ENCODE results near the gene BSCL2. TPM values are rescaled to one million over a fixed set of nuclear protein-coding genes. Genes with fewer than 3 reads are reported as not detected.
A peak's percentile ranks its signal among the peaks of the same experiment; 100 is the strongest.
"Not testable (repeated sequence)": the region's sequence is repeated elsewhere in the genome, so short reads cannot be mapped to it uniquely, and the experiment has no call there.

The BSCL2 gene
- total and polyA plus RNA-seq, 4 donors: 147 to 261 (median 201) TPM

GRCh38 chr11:62678433-62678769 lies 28.8 kb downstream of the BSCL2 start:
- WGBS (ENCODE audit: insufficient coverage): 17% methylated on average over 3 of the region's 16 CpGs
- Histone ChIP-seq H3K27ac (ENCODE audit: low read depth, low read length) (peak overlapping the region; percentile 93), H3K36me3 (ENCODE audit: control insufficient read depth, insufficient read depth, low read length) (peaks cover 27% of the 10 kb centered on the region), H3K9me3 (ENCODE audit: control insufficient read depth, insufficient read depth, low read length) (no peaks in the 10 kb centered on the region), H3K27me3 (ENCODE audit: control insufficient read depth, insufficient read depth, low read length) (no peaks in the 10 kb centered on the region), H3K4me1 (ENCODE audit: control insufficient read depth, insufficient read depth, low read length) (peaks cover 20% of the 10 kb centered on the region), H3K4me3 (ENCODE audit: low read depth, low read length) (peak overlapping the region; percentile 99)
- DNase-seq (ENCODE audit: low read depth in 4 of 6, low spot score in 6 of 6): no peak

GRCh38 chr11:62677714-62678113 lies 29.5 kb downstream of the BSCL2 start:
- H3K27ac ChIP-seq (ENCODE audit: low read depth, low read length): no peak overlapping the region
- H3K4me3 ChIP-seq (ENCODE audit: low read depth, low read length): no peak overlapping the region
- no peaks in the 10 kb centered on the region for H3K27me3 ChIP-seq (ENCODE audit: control insufficient read depth, insufficient read depth, low read length)
- peaks cover 23% of the 10 kb centered on the region for H3K4me1 ChIP-seq (ENCODE audit: control insufficient read depth, insufficient read depth, low read length)
- 90% methylated on average over 9 of the region's 15 CpGs for WGBS (ENCODE audit: insufficient coverage)
- H3K36me3 ChIP-seq (ENCODE audit: control insufficient read depth, insufficient read depth, low read length): peaks cover 30% of the 10 kb centered on the region
- DNase-seq (ENCODE audit: low read depth in 4 of 6, low spot score in 6 of 6): no peak
- no peaks in the 10 kb centered on the region for H3K9me3 ChIP-seq (ENCODE audit: control insufficient read depth, insufficient read depth, low read length)

DNA sequence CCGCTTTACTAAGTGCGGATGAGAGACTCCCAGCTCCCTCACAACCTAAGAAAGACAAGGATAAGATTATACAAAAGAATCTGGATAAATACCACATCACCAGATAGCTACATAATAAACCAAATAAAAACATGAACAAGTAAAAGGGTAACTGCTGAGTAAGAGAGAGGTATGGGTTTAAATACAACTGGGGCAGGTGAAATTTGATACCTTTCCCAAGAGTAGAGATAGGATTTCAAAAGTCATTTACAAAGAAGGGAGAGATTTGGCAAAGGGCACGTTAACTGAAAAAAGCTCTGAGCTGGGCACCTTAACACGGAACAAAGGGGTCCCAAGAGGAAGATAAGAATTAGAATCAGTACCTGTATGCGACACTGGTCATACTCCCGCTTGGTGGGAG lies 30.1 kb downstream of the BSCL2 start:
- Histone ChIP-seq H3K36me3 (ENCODE audit: control insufficient read depth, insufficient read depth, low read length) (peaks cover 35% of the 10 kb centered on the region), H3K4me1 (ENCODE audit: control insufficient read depth, insufficient read depth, low read length) (peaks cover 29% of the 10 kb centered on the region), H3K27ac (ENCODE audit: low read depth, low read length) (no peak overlapping the region), H3K27me3 (ENCODE audit: control insufficient read depth, insufficient read depth, low read length) (no peaks in the 10 kb centered on the region), H3K9me3 (ENCODE audit: control insufficient read depth, insufficient read depth, low read length) (no peaks in the 10 kb centered on the region), H3K4me3 (ENCODE audit: low read depth, low read length) (no peak overlapping the region)
- 83% methylated on average over 2 of the region's 6 CpGs for WGBS (ENCODE audit: insufficient coverage)
- no peak for DNase-seq (ENCODE audit: low read depth in 4 of 6, low spot score in 6 of 6)

DNA sequence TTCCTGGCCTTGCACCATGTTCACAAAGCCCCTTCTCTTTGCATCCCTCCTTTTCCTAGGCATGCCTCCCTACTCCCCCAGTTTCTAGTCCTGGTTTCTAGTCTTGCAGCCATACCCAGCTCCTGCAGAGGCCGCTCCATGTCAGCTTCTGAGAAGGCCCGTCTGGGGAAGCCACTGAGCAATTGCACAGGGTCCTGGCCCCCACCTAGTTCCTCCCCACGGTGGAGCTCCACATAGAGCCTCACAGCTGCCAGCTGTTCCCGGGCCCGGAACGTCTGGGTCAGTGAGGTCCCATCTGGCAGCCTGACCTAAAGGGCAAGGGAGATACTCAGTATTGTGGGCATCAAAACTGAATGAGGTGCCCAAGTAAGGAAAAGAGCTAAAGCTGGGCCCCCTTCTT lies 30.5 kb downstream of the BSCL2 start:
- no peak for DNase-seq (ENCODE audit: low read depth in 4 of 6, low spot score in 6 of 6)
- H3K27me3 ChIP-seq (ENCODE audit: control insufficient read depth, insufficient read depth, low read length): no peaks in the 10 kb centered on the region
- no peaks in the 10 kb centered on the region for H3K9me3 ChIP-seq (ENCODE audit: control insufficient read depth, insufficient read depth, low read length)
- H3K36me3 ChIP-seq (ENCODE audit: control insufficient read depth, insufficient read depth, low read length): peaks cover 38% of the 10 kb centered on the region
- no peak overlapping the region for H3K4me3 ChIP-seq (ENCODE audit: low read depth, low read length)
- peaks cover 33% of the 10 kb centered on the region for H3K4me1 ChIP-seq (ENCODE audit: control insufficient read depth, insufficient read depth, low read length)
- no peak overlapping the region for H3K27ac ChIP-seq (ENCODE audit: low read depth, low read length)
- 63% methylated on average over 6 of the region's 6 CpGs for WGBS (ENCODE audit: insufficient coverage)

DNA sequence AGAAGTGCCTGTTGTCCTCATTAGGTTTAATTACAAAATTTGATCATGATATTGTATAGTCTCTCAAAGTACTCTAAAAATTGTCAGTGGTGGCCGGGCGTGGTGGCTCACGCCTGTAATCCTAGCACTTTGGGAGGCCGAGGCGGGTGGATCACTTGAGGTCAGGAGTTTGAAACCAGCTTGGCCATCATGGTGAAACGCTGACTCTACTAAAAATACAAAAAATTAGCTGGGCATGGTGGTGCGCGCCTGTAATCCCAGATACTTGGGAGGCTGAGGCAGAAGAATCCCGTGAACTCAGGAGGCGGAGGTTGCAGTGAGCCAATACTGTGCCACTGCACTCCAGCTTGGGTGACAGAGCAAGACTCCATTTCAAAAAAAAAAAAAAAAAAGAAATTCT lies 31.8 kb downstream of the BSCL2 start:
- not testable (repeated sequence) for H3K4me3 ChIP-seq (ENCODE audit: low read depth, low read length)

GRCh38 chr11:62673196-62673525 lies 34.1 kb downstream of the BSCL2 start:
- no peaks in the 10 kb centered on the region for H3K9me3 ChIP-seq (ENCODE audit: control insufficient read depth, insufficient read depth, low read length)
- H3K4me1 ChIP-seq (ENCODE audit: control insufficient read depth, insufficient read depth, low read length): peaks cover 35% of the 10 kb centered on the region
- no CpG with 5 or more reads among the region's 2 CpGs for WGBS (ENCODE audit: insufficient coverage)
- H3K36me3 ChIP-seq (ENCODE audit: control insufficient read depth, insufficient read depth, low read length): peaks cover 48% of the 10 kb centered on the region
- no peak overlapping the region for H3K4me3 ChIP-seq (ENCODE audit: low read depth, low read length)
- DNase-seq (ENCODE audit: low read depth in 4 of 6, low spot score in 6 of 6): no peak
- H3K27me3 ChIP-seq (ENCODE audit: control insufficient read depth, insufficient read depth, low read length): no peaks in the 10 kb centered on the region
- H3K27ac ChIP-seq (ENCODE audit: low read depth, low read length): no peak overlapping the region

More for the DNA sequence above, 31.8 kb downstream of the BSCL2 start:
- not testable (repeated sequence) for H3K27me3 ChIP-seq (ENCODE audit: control insufficient read depth, insufficient read depth, low read length); H3K9me3 ChIP-seq (ENCODE audit: control insufficient read depth, insufficient read depth, low read length); H3K27ac ChIP-seq (ENCODE audit: low read depth, low read length); DNase-seq (ENCODE audit: low read depth in 4 of 6, low spot score in 6 of 6)
- peaks cover 43% of the 10 kb centered on the region for H3K4me1 ChIP-seq (ENCODE audit: control insufficient read depth, insufficient read depth, low read length)
- H3K36me3 ChIP-seq (ENCODE audit: control insufficient read depth, insufficient read depth, low read length): peaks cover 39% of the 10 kb centered on the region
- 100% methylated on average over 3 of the region's 10 CpGs for WGBS (ENCODE audit: insufficient coverage)

DNA sequence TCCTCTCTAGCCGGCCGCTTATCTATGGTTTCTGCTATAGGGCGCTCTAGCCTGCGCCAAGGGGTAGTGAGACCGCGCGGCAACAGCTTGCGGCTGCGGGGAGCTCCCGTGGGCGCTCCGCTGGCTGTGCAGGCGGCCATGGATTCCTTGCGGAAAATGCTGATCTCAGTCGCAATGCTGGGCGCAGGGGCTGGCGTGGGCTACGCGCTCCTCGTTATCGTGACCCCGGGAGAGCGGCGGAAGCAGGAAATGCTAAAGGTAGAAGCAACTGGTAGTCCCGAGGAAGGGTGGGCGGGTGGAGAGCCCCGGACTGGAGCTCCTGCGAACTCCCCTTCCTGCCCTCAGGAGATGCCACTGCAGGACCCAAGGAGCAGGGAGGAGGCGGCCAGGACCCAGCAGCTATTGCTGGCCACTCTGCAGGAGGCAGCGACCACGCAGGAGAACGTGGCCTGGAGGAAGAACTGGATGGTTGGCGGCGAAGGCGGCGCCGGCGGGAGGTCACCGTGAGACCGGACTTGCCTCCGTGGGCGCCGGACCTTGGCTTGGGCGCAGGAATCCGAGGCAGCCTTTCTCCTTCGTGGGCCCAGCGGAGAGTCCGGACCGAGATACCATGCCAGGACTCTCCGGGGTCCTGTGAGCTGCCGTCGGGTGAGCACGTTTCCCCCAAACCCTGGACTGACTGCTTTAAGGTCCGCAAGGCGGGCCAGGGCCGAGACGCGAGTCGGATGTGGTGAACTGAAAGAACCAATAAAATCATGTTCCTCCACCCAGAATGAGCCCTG lies 35.4 kb downstream of the BSCL2 start, which contains the start of the genes LBHD1 and UQCC3:
TSS of gene LBHD1 (minus strand) at position 660 of the 782 bp plus-strand sequence. CDS start 2,236 bp downstream, outside the sequence.
TSS of gene UQCC3 (plus strand) at position 66 of the 782 bp plus-strand sequence. CDS start at position 139, 73 bp downstream.
- Histone ChIP-seq H3K4me1 (ENCODE audit: control insufficient read depth, insufficient read depth, low read length) (peaks cover 37% of the 10 kb centered on the region), H3K4me3 (ENCODE audit: low read depth, low read length) (peak within 1 kb of the TSS; percentile 79), H3K36me3 (ENCODE audit: control insufficient read depth, insufficient read depth, low read length) (peaks cover 46% of the 10 kb centered on the region), H3K27me3 (ENCODE audit: control insufficient read depth, insufficient read depth, low read length) (no peaks in the 10 kb centered on the region), H3K27ac (ENCODE audit: low read depth, low read length) (peak within 1 kb of the TSS; percentile 92), H3K9me3 (ENCODE audit: control insufficient read depth, insufficient read depth, low read length) (no peaks in the 10 kb centered on the region)
- DNase-seq (ENCODE audit: low read depth in 4 of 6, low spot score in 6 of 6): peak in 5 of 6 donors; percentile 72 to 95 (median 80)
- under 1% methylated on average over 59 of the region's 59 CpGs for WGBS (ENCODE audit: insufficient coverage)

DNA sequence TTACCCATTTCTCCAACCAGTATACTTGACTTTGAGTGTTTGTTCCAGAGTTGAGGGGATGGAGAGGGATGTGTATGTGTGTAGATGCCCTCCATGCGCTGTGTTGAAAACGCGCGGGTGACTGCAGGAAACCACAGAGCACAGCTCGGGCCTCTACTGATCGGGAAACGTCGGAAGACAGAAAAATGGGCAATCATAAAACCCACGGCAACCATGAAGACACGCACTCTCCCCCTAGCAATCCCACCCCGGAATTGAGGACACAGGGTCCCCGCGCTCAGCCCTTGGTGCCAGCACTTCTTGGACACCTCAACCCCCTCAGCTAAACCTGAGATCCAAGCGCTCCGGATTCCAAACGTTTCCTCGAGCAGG lies 36.0 kb downstream of the BSCL2 start:
- DNase-seq (ENCODE audit: low read depth in 4 of 6, low spot score in 6 of 6): no peak
- WGBS (ENCODE audit: insufficient coverage): 0% methylated on average over 12 of the region's 17 CpGs

GRCh38 chr11:62669420-62670161 lies 37.6 kb downstream of the BSCL2 start:
- no peak for DNase-seq (ENCODE audit: low read depth in 4 of 6, low spot score in 6 of 6)
- no peaks in the 10 kb centered on the region for H3K27me3 ChIP-seq (ENCODE audit: control insufficient read depth, insufficient read depth, low read length)
- H3K36me3 ChIP-seq (ENCODE audit: control insufficient read depth, insufficient read depth, low read length): peaks cover 40% of the 10 kb centered on the region
- peaks cover 51% of the 10 kb centered on the region for H3K4me1 ChIP-seq (ENCODE audit: control insufficient read depth, insufficient read depth, low read length)
- no peaks in the 10 kb centered on the region for H3K9me3 ChIP-seq (ENCODE audit: control insufficient read depth, insufficient read depth, low read length)
- no peak overlapping the region for H3K4me3 ChIP-seq (ENCODE audit: low read depth, low read length)
- H3K27ac ChIP-seq (ENCODE audit: low read depth, low read length): no peak overlapping the region
- 86% methylated on average over 1 of the region's 4 CpGs for WGBS (ENCODE audit: insufficient coverage)

More for the DNA sequence above, 36.0 kb downstream of the BSCL2 start:
- H3K27me3 ChIP-seq (ENCODE audit: control insufficient read depth, insufficient read depth, low read length): no peaks in the 10 kb centered on the region
- H3K4me1 ChIP-seq (ENCODE audit: control insufficient read depth, insufficient read depth, low read length): peaks cover 43% of the 10 kb centered on the region
- peak overlapping the region; percentile 79 for H3K4me3 ChIP-seq (ENCODE audit: low read depth, low read length)
- H3K27ac ChIP-seq (ENCODE audit: low read depth, low read length): peak overlapping the region; percentile 92
- H3K9me3 ChIP-seq (ENCODE audit: control insufficient read depth, insufficient read depth, low read length): no peaks in the 10 kb centered on the region
- peaks cover 46% of the 10 kb centered on the region for H3K36me3 ChIP-seq (ENCODE audit: control insufficient read depth, insufficient read depth, low read length)

Measured in spinal cord (tissue), 10 donors.